OCI-LY7 (cell line): ENCODE data around the gene FGD3.

Experiments used
- CTCF ChIP-seq: fragments of 200-600 bp; sonication (generic); conservative IDR thresholded peaks from 2 replicates; pipeline ENCODE4 v1.5.1; 2014; ENCODE audit warnings: mild to moderate bottlenecking, antibody characterized with exemption, low read length, moderate library complexity, mixed read lengths
- EZH2phosphoT487 ChIP-seq: fragments of 200-600 bp; sonication (generic); IDR thresholded peaks from 2 replicates; pipeline ENCODE4 v1.6.1; 2018; ENCODE audit warnings: low read depth, borderline replicate concordance, mild to moderate bottlenecking, mixed run types, antibody characterized with exemption, low read length, moderate library complexity, mixed read lengths

- TF ChIP-seq CTCF: 0 out of 2 replicates have a peak, but pooled peaks have one; percentile 26
- no peak for TF ChIP-seq EZH2phosphoT487
Observed at GRCh38 chr9:93085676-93086075, 138.4 kb downstream of the FGD3 start.
